HG02678 (cell line): ENCODE results near the gene THEM4.

Experiments
- ATAC-seq: cut with Tn5 transposase; IDR thresholded peaks from one replicate; pipeline ENCODE4 v1.9.1; 2021; ENCODE audit warnings: mild to moderate bottlenecking, moderate library complexity; ENCODE audit not compliant: unreplicated experiment

THEM4 gene

GRCh38 chr1:151909167-151910149, at the start of gene THEM4:
Gene THEM4, minus strand, starts transcription at chr1:151909511. Its CDS starts 53 bp downstream, at chr1:151909458.
- ATAC-seq, result peak; percentile 99

- no peak for ATAC-seq
These were observed 49.6 kb upstream of the THEM4 start for GRCh38 chr1:151958959-151959358.

DNA sequence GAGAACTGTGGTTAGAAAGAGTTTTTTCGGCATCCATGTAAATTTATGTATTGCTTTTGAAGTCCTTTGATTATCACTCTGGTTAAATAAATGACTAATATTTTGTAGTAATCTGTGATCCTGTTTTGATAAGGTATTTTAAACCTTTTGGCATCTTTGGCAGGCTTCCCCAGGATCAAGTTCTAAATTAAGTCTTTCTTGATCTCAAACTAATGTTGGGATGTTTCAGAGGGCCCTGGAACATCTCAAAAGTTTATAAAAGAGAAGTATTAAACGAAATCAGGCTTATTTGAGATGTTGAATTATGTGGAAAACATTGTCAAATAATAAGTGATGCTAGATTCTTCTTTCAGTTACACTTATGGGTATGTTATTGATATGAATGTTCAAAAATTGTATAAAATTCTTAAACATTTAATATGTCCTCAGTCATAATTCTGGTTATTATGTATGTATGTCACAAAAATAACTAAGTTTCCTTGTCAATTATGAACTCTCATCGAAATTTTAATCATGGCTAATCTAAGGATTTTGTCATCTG, 47.7 kb upstream of the THEM4 start:
- no peak for ATAC-seq

GRCh38 chr1:151953409-151954094, 44.2 kb upstream of the THEM4 start:
- no peak for ATAC-seq

GRCh38 chr1:151952811-151953210, 43.5 kb upstream of the THEM4 start:
- no peak for ATAC-seq

- no peak for ATAC-seq
These were observed 40.3 kb upstream of the THEM4 start for GRCh38 chr1:151949371-151950193.

DNA sequence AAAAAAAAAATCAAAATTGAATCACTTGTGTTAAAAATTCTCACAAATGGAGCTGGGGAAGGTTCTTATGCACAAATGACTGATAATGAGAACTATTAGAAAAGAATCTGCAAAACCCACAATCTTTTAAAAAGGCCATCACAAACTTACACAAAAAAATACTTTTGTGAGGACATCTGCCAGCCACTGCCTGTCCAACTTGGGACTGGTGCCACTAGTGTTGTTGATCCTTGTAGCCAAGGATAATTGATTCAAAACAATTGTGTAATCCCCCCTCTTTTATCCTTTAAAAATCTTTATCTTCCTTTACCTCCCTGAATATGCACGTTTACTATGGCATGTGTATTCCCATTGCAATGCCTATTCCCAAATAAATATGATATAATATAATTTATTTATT, 39.2 kb upstream of the THEM4 start:
- no peak for ATAC-seq

DNA sequence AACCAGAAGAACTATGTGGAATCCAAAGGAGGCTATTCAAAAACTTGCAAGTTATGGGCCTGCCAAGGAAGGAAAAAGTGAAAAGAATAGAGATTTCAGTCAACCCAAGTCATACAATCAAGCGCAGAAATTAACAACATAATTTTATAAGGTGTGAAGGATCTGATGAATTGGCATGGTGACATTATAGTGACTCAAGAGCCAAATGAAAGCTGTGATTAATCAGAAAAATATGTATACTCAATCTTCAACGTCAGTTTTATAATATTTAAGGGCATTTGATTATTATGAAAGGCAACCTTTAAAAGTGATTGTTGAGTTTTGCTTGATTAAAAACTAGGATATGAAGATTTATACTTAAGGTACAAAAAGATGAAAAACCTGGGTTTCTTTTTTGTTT, 37.8 kb upstream of the THEM4 start:
- no peak for ATAC-seq

GRCh38 chr1:151945725-151946722, 36.7 kb upstream of the THEM4 start:
- no peak for ATAC-seq

DNA sequence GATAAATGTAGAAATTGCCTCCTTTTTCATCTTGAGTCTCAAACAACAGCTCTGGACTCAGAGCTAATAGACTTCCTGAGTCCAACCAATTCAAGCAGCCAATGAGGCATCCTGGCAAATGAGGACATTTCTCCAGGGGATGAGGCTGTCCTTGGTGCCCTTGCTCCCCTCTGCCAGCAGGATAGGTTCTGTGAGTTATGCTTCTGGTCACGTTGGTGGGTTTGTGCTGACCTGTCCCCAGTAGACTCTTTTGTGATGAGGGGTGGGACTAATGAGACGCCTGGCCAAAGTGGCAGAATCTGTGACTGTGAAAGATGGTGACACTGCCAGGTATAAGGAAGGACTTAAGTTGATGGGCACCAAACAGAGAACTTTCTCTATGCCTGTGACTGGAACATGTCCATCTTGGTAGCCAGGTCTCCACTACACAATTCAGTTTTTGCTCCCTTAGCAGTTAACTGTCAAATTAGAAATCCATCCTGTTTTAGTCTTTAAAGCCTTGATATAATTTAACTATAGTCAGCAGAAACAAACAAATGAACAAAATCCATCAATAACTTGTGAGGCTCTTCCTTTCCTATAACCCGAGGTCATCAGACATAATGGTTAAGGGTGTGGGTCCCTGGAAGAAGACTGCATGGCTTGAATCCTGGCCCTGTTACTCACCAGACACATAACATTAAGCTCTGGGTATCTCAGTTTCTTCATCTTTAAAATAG, 35.7 kb upstream of the THEM4 start:
- no peak for ATAC-seq

- no peak for ATAC-seq
These were observed 35.0 kb upstream of the THEM4 start for GRCh38 chr1:151944126-151944856.

DNA sequence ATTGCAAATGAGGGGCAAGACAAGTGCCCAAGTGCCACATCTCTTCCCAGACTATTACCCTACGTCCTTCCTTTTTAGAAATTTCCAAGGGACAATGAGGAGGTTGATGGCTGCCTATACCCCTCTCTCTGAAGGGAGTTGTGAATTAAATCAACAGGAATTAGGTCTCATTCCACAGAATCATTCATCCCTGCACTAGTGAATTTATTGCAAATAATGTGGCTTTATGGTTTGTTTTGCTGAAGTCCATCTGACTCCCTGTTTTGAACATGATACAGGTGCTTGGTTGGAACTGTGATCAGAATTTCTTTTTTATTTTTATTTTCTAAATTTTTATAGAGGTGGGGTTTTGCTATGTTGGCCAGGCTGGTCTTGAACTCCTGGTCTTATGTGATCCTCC, 34.3 kb upstream of the THEM4 start:
- ATAC-seq, result no peak

GRCh38 chr1:151942882-151943281, 33.6 kb upstream of the THEM4 start:
- ATAC-seq, result no peak

DNA sequence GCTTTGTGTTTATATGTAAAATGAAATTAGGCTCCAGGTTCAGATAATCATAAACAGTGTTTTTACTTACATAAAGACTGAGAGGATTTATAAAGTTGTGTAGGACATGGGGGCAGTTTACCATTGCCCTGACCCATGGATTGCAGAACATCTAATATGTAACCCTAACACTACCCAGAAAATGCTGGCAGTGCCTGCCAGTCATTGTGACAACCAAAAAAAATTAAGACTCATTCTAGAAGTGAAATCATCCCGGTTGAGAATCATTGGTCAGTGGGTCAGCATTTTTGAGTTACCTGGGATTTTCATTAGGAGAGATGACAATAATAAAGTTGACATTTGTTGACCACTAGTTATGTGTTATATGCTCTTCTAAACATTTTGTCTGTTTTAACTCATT, 31.2 kb upstream of the THEM4 start:
- ATAC-seq, result no peak

GRCh38 chr1:151939779-151940178, 30.5 kb upstream of the THEM4 start:
- no peak for ATAC-seq

- ATAC-seq, result no peak
These were observed 29.8 kb upstream of the THEM4 start for GRCh38 chr1:151939141-151939540.

DNA sequence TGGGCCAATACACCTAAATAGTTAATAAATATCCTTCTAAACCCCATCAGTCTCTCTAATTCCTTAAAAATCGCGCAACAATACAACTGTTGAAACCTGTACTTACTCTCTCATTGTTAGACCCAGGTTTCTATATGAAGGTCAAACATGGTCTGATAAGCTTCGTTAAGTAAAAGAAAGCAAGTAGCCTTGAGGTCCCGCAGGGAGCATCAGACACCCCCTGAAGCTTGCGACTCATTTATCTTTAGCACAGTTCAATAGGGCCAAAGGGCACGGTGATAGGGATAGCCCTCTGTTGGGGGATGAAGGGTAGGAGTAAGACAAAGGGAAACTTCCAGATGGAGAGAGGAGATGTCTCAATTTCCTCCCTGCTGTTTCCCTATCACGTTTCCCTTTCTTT, 27.3 kb upstream of the THEM4 start:
- no peak for ATAC-seq

DNA sequence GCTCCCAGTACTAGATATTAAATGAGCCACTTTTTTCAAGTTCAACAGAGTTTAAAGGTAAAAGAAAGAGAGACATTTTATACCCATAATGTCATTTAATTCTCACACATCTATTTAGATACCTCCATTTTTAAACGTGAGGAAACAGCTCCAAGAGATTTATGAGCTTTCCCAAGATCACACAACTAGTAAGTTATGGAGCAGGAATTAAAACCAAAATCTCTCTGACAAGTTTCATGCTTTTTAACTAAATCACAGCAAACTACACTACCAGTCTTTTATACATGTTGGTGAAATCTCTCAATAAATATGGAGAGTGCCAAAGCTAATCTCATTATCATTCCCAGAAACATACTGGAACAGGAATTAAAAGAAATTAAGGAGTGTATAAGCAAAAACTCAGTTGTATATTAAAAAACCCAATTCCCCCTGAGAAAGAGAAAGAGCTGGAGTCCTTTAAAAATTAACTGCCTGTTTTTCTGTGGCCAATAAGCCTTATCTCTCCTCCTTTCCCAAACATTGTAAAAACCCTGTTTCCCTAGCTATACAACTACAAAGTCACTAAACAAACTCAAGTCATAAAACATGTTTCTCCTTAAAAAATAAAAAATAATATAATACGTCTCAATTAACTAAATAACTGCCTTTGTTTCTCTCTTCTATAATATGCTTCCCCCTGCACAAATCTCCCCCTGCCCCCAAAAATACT, 26.7 kb upstream of the THEM4 start:
- no peak for ATAC-seq
